AG04450 (cell line): ENCODE measurements around the gene SAMD4A. TPM values are rescaled to one million over a fixed set of nuclear protein-coding genes. Genes with fewer than 3 reads are reported as not detected.

Source experiments
- CTCF ChIA-PET: fragments of 300-600, 350-600 bp; formaldehyde crosslinking; extraction: SDS; loops from one replicate; lab custom pipeline; 2022; ENCODE audit warnings: antibody characterized with exemption, inconsistent platforms; lab: Charles Lee
- POLR2A ChIA-PET: fragments of 350-600 bp; formaldehyde crosslinking; extraction: SDS; loops from one replicate; lab custom pipeline; 2021; ENCODE audit warnings: antibody characterized with exemption, inconsistent platforms; lab: Yijun Ruan, JAX
- DNase-seq: peaks from one replicate; pipeline ENCODE4 v3.0.0-alpha.2; 2011; ENCODE audit warnings: low read depth, low spot score
- H3K27ac ChIP-seq: one replicate; pipeline ENCODE4 v1.5.1; 2012; ENCODE audit warnings: low read depth, low read length, control low read depth
- H3K27me3 ChIP-seq: one replicate; pipeline ENCODE4 v1.6.0; 2012; ENCODE audit warnings: low read length; ENCODE audit not compliant: control insufficient read depth, insufficient read depth
- H3K4me3 ChIP-seq: 2 replicates; pipeline ENCODE4 v1.5.1; 2011; ENCODE audit warnings: mild to moderate bottlenecking, low read depth, low read length, control low read depth
- H3K9me3 ChIP-seq: 2 replicates; pipeline ENCODE4 v1.5.1; 2012; ENCODE audit warnings: low read length; ENCODE audit not compliant: control insufficient read depth, insufficient read depth
- polyA plus RNA-seq: library from polyadenylated mRNA; depleted of rRNA; stranded (reverse); fragments of >200 nt; gene quantifications from 2 replicates; pipeline ENCODE4 v1.2.3, GENCODE V29; 2011
- TF ChIP-seq, protein P1 (sequence below): IDR thresholded peaks from 2 replicates; pipeline ENCODE4 v1.5.1; 2011; ENCODE audit warnings: low read depth, low read length, control low read depth, inconsistent platforms

Gene SAMD4A
- polyA plus RNA-seq, 1 experiment: 12.7 TPM

DNA sequence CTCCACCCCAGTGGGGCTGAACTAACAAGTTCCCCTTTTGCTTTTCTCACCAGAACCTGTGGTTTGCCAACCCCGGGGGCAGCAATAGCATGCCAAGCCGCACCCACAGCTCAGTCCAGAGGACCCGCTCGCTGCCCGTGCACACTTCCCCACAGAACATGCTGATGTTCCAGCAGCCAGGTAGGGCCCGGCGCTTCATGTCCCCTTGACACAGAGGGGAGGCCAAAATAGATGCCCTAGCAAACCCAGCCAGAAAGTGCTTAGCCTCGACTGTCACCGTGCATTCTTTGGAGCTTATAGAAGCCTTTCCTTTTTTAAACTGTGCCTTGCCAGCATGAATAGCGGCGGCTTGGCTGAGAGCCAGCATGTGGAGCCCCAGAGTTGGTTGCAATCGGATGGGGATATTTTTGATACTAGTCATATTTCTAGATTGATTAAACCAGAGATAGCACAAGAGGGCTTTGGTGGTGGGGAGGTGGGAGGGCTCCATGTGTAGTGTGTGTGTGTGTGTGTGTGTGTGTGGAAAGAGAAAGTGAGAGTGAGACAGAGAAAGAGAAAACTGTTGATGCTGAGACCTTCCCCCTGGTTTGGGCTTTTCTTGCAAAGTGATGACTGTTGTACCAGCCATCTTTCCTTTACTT lies 209.6 kb downstream of the SAMD4A start:
- Histone ChIP-seq H3K4me3 (no peak overlapping the region; the same call in 1 of the 2 replicates), H3K27ac (peak overlapping the region; percentile 68), H3K27me3 (no peaks in the 10 kb centered on the region), H3K9me3 (no peaks in the 10 kb centered on the region; the same call in 1 of the 2 replicates)
- TF ChIP-seq, protein P1, sequence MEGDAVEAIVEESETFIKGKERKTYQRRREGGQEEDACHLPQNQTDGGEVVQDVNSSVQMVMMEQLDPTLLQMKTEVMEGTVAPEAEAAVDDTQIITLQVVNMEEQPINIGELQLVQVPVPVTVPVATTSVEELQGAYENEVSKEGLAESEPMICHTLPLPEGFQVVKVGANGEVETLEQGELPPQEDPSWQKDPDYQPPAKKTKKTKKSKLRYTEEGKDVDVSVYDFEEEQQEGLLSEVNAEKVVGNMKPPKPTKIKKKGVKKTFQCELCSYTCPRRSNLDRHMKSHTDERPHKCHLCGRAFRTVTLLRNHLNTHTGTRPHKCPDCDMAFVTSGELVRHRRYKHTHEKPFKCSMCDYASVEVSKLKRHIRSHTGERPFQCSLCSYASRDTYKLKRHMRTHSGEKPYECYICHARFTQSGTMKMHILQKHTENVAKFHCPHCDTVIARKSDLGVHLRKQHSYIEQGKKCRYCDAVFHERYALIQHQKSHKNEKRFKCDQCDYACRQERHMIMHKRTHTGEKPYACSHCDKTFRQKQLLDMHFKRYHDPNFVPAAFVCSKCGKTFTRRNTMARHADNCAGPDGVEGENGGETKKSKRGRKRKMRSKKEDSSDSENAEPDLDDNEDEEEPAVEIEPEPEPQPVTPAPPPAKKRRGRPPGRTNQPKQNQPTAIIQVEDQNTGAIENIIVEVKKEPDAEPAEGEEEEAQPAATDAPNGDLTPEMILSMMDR: no peak
- CTCF ChIA-PET: interaction anchor here (1.1 to 6.4 kb wide), 3 partner anchors 15 to 211 kb away, joined by 3 to 186 read pairs (median 3); partner anchors contain the start of gene SAMD4A
- POLR2A ChIA-PET: interaction anchor here (0.9 to 2.7 kb wide), 3 partner anchors 90 to 210 kb away, joined by 3 to 12 read pairs (median 10); partner anchors contain the start of gene SAMD4A
- DNase-seq: peak; percentile 15

DNA sequence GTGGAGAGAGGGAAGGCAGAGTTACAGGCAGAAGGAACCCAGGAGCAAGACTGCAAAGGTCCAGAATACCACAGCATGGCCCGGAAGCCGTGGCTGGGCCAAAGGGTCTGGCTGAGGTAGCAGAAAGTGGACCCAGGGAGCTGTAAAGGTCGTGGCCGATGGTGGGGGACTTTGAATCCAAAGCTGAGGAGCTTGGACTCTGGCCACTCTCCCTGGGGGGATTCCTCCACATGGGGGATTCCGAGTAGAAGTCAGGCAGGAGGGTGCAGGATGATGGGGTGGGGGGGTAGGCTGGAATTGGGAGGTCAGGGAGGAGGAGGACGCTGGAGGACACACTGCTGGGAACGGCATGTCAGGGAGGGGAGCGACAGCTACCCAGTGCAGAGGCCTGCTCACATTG lies 210.5 kb downstream of the SAMD4A start:
- TF ChIP-seq, protein P1: no peak
- Histone ChIP-seq H3K4me3 (no peak overlapping the region), H3K9me3 (no peaks in the 10 kb centered on the region; the same call in 1 of the 2 replicates), H3K27ac (no peak overlapping the region), H3K27me3 (no peaks in the 10 kb centered on the region)
- no peak for DNase-seq
- ChIA-PET POLR2A (interaction anchor here (0.6 to 2.7 kb wide), 3 partner anchors 8 to 211 kb away, joined by 3 to 12 read pairs (median 5); partner anchors contain the start of gene SAMD4A), CTCF (interaction anchor here (0.5 to 6.4 kb wide), 4 partner anchors 81 to 212 kb away, joined by 3 to 186 read pairs (median 4); partner anchors contain the start of gene SAMD4A)

GRCh38 chr14:54778618-54779345 lies 211.9 kb downstream of the SAMD4A start:
- H3K9me3 ChIP-seq: no peaks in the 10 kb centered on the region; the same call in 1 of the 2 replicates
- ChIA-PET POLR2A (no interaction called here), CTCF (no interaction called here)
- no peaks in the 10 kb centered on the region for H3K27me3 ChIP-seq
- no peak overlapping the region for H3K27ac ChIP-seq
- TF ChIP-seq, protein P1: no peak
- no peak for DNase-seq
- H3K4me3 ChIP-seq: no peak overlapping the region

DNA sequence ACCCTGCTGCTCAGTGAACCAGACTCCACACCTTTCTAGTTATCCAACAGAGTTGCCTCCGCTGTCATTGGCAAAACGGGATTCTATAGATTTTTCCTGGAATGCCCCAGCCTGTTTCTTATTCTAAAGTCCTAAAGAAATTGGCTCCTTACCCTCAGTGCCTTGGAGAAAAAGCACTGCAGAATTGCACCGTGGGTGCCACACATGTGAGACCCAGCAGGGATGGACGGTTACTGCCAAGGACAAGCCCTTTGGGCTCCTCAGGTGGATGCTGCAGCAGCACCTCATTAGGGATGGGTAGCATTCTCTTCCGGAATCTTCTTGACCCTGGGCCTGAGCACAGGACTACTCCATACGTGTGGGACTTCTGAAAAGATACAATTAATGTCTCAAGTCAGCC lies 214.2 kb downstream of the SAMD4A start:
- no peak for DNase-seq
- Histone ChIP-seq H3K27ac (no peak overlapping the region), H3K9me3 (no peaks in the 10 kb centered on the region), H3K4me3 (no peak overlapping the region), H3K27me3 (no peaks in the 10 kb centered on the region)
- POLR2A ChIA-PET: no interaction called here
- CTCF ChIA-PET: interaction anchor here (1.1 kb wide), 1 partner anchor 217 kb away, joined by 4 read pairs; no protein-coding TSS in a partner anchor
- TF ChIP-seq, protein P1: no peak
